Endothelial cell of umbilical vein (primary cell): ENCODE data around the gene STARD5. TPM values are rescaled to one million over a fixed set of nuclear protein-coding genes. Genes with fewer than 3 reads are reported as not detected.

ENCODE experiments used
- BruUV-seq: library from RNA; stranded (reverse); fragments of 400-500 nt; replicated peaks from 2 replicates; lab custom pipeline; 2021; lab: Mats Ljungman, UMichigan
- CTCF ChIA-PET: fragments of 300-600, 350-600 bp; sonication (Branson Sonifier 250); formaldehyde crosslinking; loops from one replicate; lab custom pipeline; 2021; ENCODE audit warnings: antibody characterized with exemption, inconsistent platforms; lab: Charles Lee
- POLR2A ChIA-PET: fragments of 300-600, 350-600 bp; sonication (Branson Sonifier 250); formaldehyde crosslinking; loops from one replicate; lab custom pipeline; 2021; ENCODE audit warnings: antibody characterized with exemption, inconsistent platforms; lab: Charles Lee
- DNase-seq: peaks from one replicate; pipeline ENCODE4 v3.0.0-alpha.2; 2011; ENCODE audit warnings: low read depth, low spot score
- FAIRE-seq: peaks from 2 replicates; lab custom pipeline; 2011; peaks lifted over from hg19 to GRCh38; lab: Jason Lieb, UNC
- H2AFZ ChIP-seq: 2 replicates; pipeline ENCODE4 v1.6.0; 2012; ENCODE audit warnings: low read depth, low read length, control low read depth, inconsistent platforms
- H3K27ac ChIP-seq: 2 replicates; pipeline ENCODE4 v1.5.1; 2011; ENCODE audit warnings: low read depth, mild to moderate bottlenecking, control low read depth, low read length, moderate library complexity; ENCODE audit not compliant: insufficient read depth
- H3K27me3 ChIP-seq, 2 experiments: 2 replicates each; pipeline versions ENCODE4 v1.6.0 to v1.6.1; 2011; ENCODE audit warnings: low read length in 2 of 2, mixed read lengths in 1 of 2; ENCODE audit not compliant: control insufficient read depth in 2 of 2, insufficient read depth in 2 of 2
- H3K36me3 ChIP-seq, 2 experiments: 2 replicates in 1 of 2; 3 replicates in 1 of 2; pipeline ENCODE4 v1.5.1; 2011; ENCODE audit warnings: low read length in 2 of 2, mild to moderate bottlenecking in 1 of 2, moderate library complexity in 1 of 2; ENCODE audit not compliant: control insufficient read depth in 2 of 2, insufficient read depth in 2 of 2; ENCODE audit errors: extremely low read depth in 1 of 2
- H3K4me1 ChIP-seq: 3 replicates; pipeline ENCODE4 v1.5.1; 2011; ENCODE audit warnings: mild to moderate bottlenecking, low read length; ENCODE audit not compliant: control insufficient read depth, insufficient read depth; ENCODE audit errors: extremely low read depth
- H3K4me2 ChIP-seq: 2 replicates; pipeline ENCODE4 v1.6.1; 2011; ENCODE audit warnings: low read length, control low read depth, mixed read lengths; ENCODE audit not compliant: insufficient read depth
- H3K4me3 ChIP-seq, 3 experiments: fragments of 200-600 bp in 1 of 3; sonication (generic), shearing (Covaris generic) in 1 of 3; replicated peaks in 1 of 3; 2 replicates each; pipeline ENCODE4 v1.5.1; 2011 to 2016; ENCODE audit warnings: control low read depth in 3 of 3, low read length in 3 of 3, mild to moderate bottlenecking in 2 of 3, inconsistent platforms in 1 of 3, low read depth in 1 of 3, moderate library complexity in 1 of 3; ENCODE audit not compliant: insufficient read depth in 1 of 3
- H3K79me2 ChIP-seq: 2 replicates; pipeline ENCODE4 v1.6.0; 2012; ENCODE audit warnings: low read length, inconsistent platforms; ENCODE audit not compliant: control insufficient read depth, insufficient read depth
- H3K9ac ChIP-seq: replicated peaks from 2 replicates; pipeline ENCODE3; 2011; ENCODE audit warnings: low read length, control low read depth; ENCODE audit not compliant: insufficient read depth; ENCODE audit errors: extremely low read depth
- H3K9me1 ChIP-seq: replicated peaks from 3 replicates; pipeline ENCODE4 v1.6.0; 2011; ENCODE audit warnings: mild to moderate bottlenecking, low read length; ENCODE audit not compliant: control insufficient read depth, insufficient read depth; ENCODE audit errors: extremely low read depth
- H3K9me3 ChIP-seq: replicated peaks from 2 replicates; pipeline ENCODE4 v1.5.1; 2012; ENCODE audit warnings: low read length, inconsistent platforms; ENCODE audit not compliant: control insufficient read depth, insufficient read depth
- H4K20me1 ChIP-seq: replicated peaks from 2 replicates; pipeline ENCODE3; 2011; ENCODE audit warnings: mild to moderate bottlenecking, low read length; ENCODE audit not compliant: control insufficient read depth, insufficient read depth; ENCODE audit errors: extremely low read depth
- CTCF ChIP-seq, 2 donors: IDR thresholded peaks; 1 replicate in 1 of 2; 2 replicates in 1 of 2; pipeline ENCODE4 v1.5.1; 2011; ENCODE audit warnings: low read length in 2 of 2, mild to moderate bottlenecking in 2 of 2, moderate library complexity in 2 of 2, control low read depth in 1 of 2, inconsistent platforms in 1 of 2, low read depth in 1 of 2; ENCODE audit not compliant: insufficient read depth in 1 of 2; ENCODE audit errors: extremely low read depth in 1 of 2
- EZH2 ChIP-seq: IDR thresholded peaks from 2 replicates; pipeline ENCODE4 v1.6.1; 2012; ENCODE audit warnings: borderline replicate concordance, low read depth, mild to moderate bottlenecking, moderate library complexity, low read length, inconsistent platforms; ENCODE audit not compliant: severe bottlenecking
- FOS ChIP-seq: IDR thresholded peaks from 2 replicates; pipeline ENCODE4 v1.6.1; 2011; ENCODE audit warnings: mild to moderate bottlenecking, low read length, moderate library complexity, borderline replicate concordance; ENCODE audit not compliant: insufficient read depth
- GATA2 ChIP-seq: IDR thresholded peaks from 2 replicates; pipeline ENCODE4 v1.7.0; 2011; ENCODE audit warnings: low read depth, mild to moderate bottlenecking, moderate library complexity, mixed read lengths, low read length; ENCODE audit not compliant: insufficient read length, insufficient read depth
- JUN ChIP-seq: IDR thresholded peaks from 2 replicates; pipeline ENCODE4 v1.6.1; 2011; ENCODE audit warnings: borderline replicate concordance, low read depth; ENCODE audit not compliant: insufficient read length, insufficient read depth
- MAX ChIP-seq: IDR thresholded peaks from 2 replicates; pipeline ENCODE4 v1.6.1; 2011; ENCODE audit not compliant: insufficient read depth, insufficient read length
- MYC ChIP-seq: IDR thresholded peaks from one replicate; pipeline ENCODE4 v1.6.1; 2011; ENCODE audit warnings: mild to moderate bottlenecking, low read depth, low read length
- POLR2A ChIP-seq: IDR thresholded peaks from 2 replicates; pipeline ENCODE4 v1.6.1; 2012; ENCODE audit warnings: low read depth, mild to moderate bottlenecking, control low read depth, low read length
- POLR2AphosphoS5 ChIP-seq: IDR thresholded peaks from 2 replicates; pipeline ENCODE4 v1.6.1; 2012; ENCODE audit warnings: low read depth, mild to moderate bottlenecking, control low read depth, low read length, moderate library complexity; ENCODE audit not compliant: insufficient read depth
- dilution Hi-C: fragments of 300-500 bp; cut with MboI; formaldehyde crosslinking; loops from one replicate; pipeline ENCODE4 v1.15.0; 2019; ENCODE audit warnings: low sequenced_read_pairs; ENCODE audit not compliant: extremely low pct_ligation_motif_present
- intact Hi-C: fragments of 100-400 bp; cut with micrococcal nuclease; formaldehyde crosslinking; loops from one replicate; pipeline ENCODE4 v1.10.0; 2022
- polyA plus RNA-seq, 4 experiments: library from polyadenylated mRNA; depleted of rRNA in 3 of 4; stranded (reverse) in 3 of 4; unstranded in 1 of 4; fragments of >200 nt; gene quantifications; 2 replicates each; pipeline versions ENCODE4 v1.2.1 to v1.2.3, GENCODE V29; 2011 to 2012; ENCODE audit warnings: missing spikeins in 1 of 4
- total RNA-seq: library from RNA; stranded (reverse); gene quantifications from 2 replicates; pipeline ENCODE4 v1.2.3, GENCODE V29; 2021

STARD5 gene
- total and polyA plus RNA-seq, 2 donors (not counting 3 experiments of a cell fraction or from before 2014, with no cell fraction given), result 2.2 to 3.0 TPM

GRCh38 chr15:81265256-81265943 lies 58.5 kb downstream of the STARD5 start:
- H4K20me1 ChIP-seq, result no peaks in the 10 kb centered on the region
- CTCF ChIA-PET, result interaction anchor here (0.6 to 5.7 kb wide), 127 partner anchors 10 to 1024 kb away, joined by 3 to 472 read pairs (median 6); partner anchors contain the start of genes CEMIP, CFAP161, EFL1 and SAXO2
- BruUV-seq, result no TSS peak

GRCh38 chr15:81264072-81264857 lies 59.7 kb downstream of the STARD5 start:
- FAIRE-seq, result no peak
- no peaks in the 10 kb centered on the region for H3K36me3 ChIP-seq
- no peak for TF ChIP-seq EZH2
- no peak for TF ChIP-seq GATA2
- no peak for TF ChIP-seq FOS
- no peak for TF ChIP-seq POLR2A
- TF ChIP-seq POLR2AphosphoS5, result no peak
- no peak for TF ChIP-seq JUN
- no peak for TF ChIP-seq MYC
- TF ChIP-seq CTCF (IDR thresholded peaks at IDR 0.05; ENCODE audit: extremely low read depth in 1 of 2, insufficient read depth in 1 of 2, low read depth in 1 of 2, low read length in 2 of 2), result no peak
- no peak for TF ChIP-seq MAX
- BruUV-seq, result no TSS peak
- H3K9me1 ChIP-seq, result no peaks in the 10 kb centered on the region
- dilution Hi-C loops, result no loop called here
- no peak overlapping the region for H3K4me2 ChIP-seq
- peaks cover 5% of the 10 kb centered on the region for H3K4me1 ChIP-seq
- POLR2A ChIA-PET, result no interaction called here
- CTCF ChIA-PET, result interaction anchor here (0.9 to 5.7 kb wide), 8 partner anchors 29 to 288 kb away, joined by 3 to 472 read pairs (median 35); no protein-coding TSS in a partner anchor
- H3K27me3 ChIP-seq, result peaks cover 0 to 1% of the 10 kb centered on the region in 2 experiments
- H3K79me2 ChIP-seq, result no peaks in the 10 kb centered on the region
- H3K9ac ChIP-seq, result no peak overlapping the region
- no peak overlapping the region for H3K4me3 ChIP-seq
- no peak for DNase-seq
- no peak overlapping the region for H3K27ac ChIP-seq
- H2AFZ ChIP-seq, result no peak overlapping the region
- intact Hi-C loops, result no loop called here
- H4K20me1 ChIP-seq, result no peaks in the 10 kb centered on the region
- no peaks in the 10 kb centered on the region for H3K9me3 ChIP-seq

More at GRCh38 chr15:81265256-81265943, 58.5 kb downstream of the STARD5 start:
- H3K4me1 ChIP-seq, result peaks cover 5% of the 10 kb centered on the region
- peaks cover 0 to 1% of the 10 kb centered on the region in 2 experiments for H3K27me3 ChIP-seq
- no peak overlapping the region for H3K9ac ChIP-seq
- dilution Hi-C loops (no loop called here), intact Hi-C loops (no loop called here)
- no peaks in the 10 kb centered on the region for H3K79me2 ChIP-seq
- FAIRE-seq, result no peak
- no peaks in the 10 kb centered on the region for H3K9me1 ChIP-seq
- H3K9me3 ChIP-seq, result no peaks in the 10 kb centered on the region
- POLR2A ChIA-PET, result no interaction called here
- no peaks in the 10 kb centered on the region for H3K36me3 ChIP-seq
- TF ChIP-seq MAX (no peak), JUN (no peak)
- H2AFZ ChIP-seq, result peak overlapping the region; percentile 55
- DNase-seq, result no peak
- no peak overlapping the region for H3K27ac ChIP-seq
- no peak overlapping the region for H3K4me3 ChIP-seq
- H3K4me2 ChIP-seq, result peak overlapping the region; percentile 49
